A549 (cell line): Measurements from ENCODE around the gene ZNF135.

Experiments used
- BHLHE40 ChIP-seq: IDR thresholded peaks from 2 replicates; pipeline ENCODE4 v1.6.1; 2012; ENCODE audit warnings: low read depth, low read length, inconsistent platforms
- CEBPB ChIP-seq, 2 experiments: fragments of >200 bp in 1 of 2; sonication (Bioruptor Twin) in 1 of 2; formaldehyde crosslinking in 1 of 2; IDR thresholded peaks; 2 replicates each; pipeline ENCODE4 v1.6.1; 2012 to 2016
- CHD2 ChIP-seq: fragments of 150-350 bp; IDR thresholded peaks from 2 replicates; pipeline ENCODE4 v1.6.1; 2014; ENCODE audit warnings: low read length; ENCODE audit not compliant: partially characterized antibody
- E2F6 ChIP-seq: IDR thresholded peaks from 2 replicates; pipeline ENCODE4 v1.6.1; 2012; ENCODE audit warnings: low read depth, borderline replicate concordance
- EHMT2 ChIP-seq: fragments of 200-600 bp; sonication (generic); IDR thresholded peaks from 2 replicates; pipeline ENCODE4 v1.6.1; 2016; ENCODE audit warnings: antibody characterized with exemption, low read depth, mild to moderate bottlenecking, moderate library complexity
- POLR2A ChIP-seq: IDR thresholded peaks from 2 replicates; pipeline ENCODE4 v1.6.1; 2012; ENCODE audit warnings: mild to moderate bottlenecking, low read length
- RAD21 ChIP-seq, 2 experiments: fragments of >200 bp in 1 of 2; sonication (Bioruptor Twin) in 1 of 2; formaldehyde crosslinking in 1 of 2; IDR thresholded peaks in 1 of 2; conservative IDR thresholded peaks in 1 of 2; 2 replicates in 1 of 2; 3 replicates in 1 of 2; pipeline ENCODE4 v1.6.1; 2012 to 2018; ENCODE audit warnings: inconsistent platforms in 1 of 2
- REST ChIP-seq: fragments of 200-600 bp; sonication (generic); IDR thresholded peaks from 2 replicates; pipeline ENCODE4 v1.6.1; 2016; ENCODE audit warnings: antibody characterized with exemption, mild to moderate bottlenecking, moderate library complexity
- RFX5 ChIP-seq: fragments of 450-650 bp; IDR thresholded peaks from 2 replicates; pipeline ENCODE4 v1.7.1; 2014; ENCODE audit warnings: antibody characterized with exemption, mild to moderate bottlenecking, moderate library complexity
- SMC3 ChIP-seq: fragments of >200 bp; sonication (Bioruptor Twin); formaldehyde crosslinking; IDR thresholded peaks from 3 replicates; pipeline ENCODE4 v1.6.1; 2018; ENCODE audit warnings: inconsistent platforms
- ZFP36 ChIP-seq: fragments of 450-650 bp; IDR thresholded peaks from 2 replicates; pipeline ENCODE4 v1.6.1; 2014; ENCODE audit warnings: borderline replicate concordance; ENCODE audit not compliant: partially characterized antibody
- TF ChIP-seq, protein P1 (sequence below): fragments of >200 bp; sonication (Bioruptor Twin); formaldehyde crosslinking; IDR thresholded peaks from 3 replicates; pipeline ENCODE4 v1.5.1; 2016
- TF ChIP-seq, protein P2 (sequence below): fragments of 450-650 bp; IDR thresholded peaks from 2 replicates; pipeline ENCODE4 v1.6.1; 2014; ENCODE audit warnings: antibody characterized with exemption

- TF ChIP-seq, protein P1, sequence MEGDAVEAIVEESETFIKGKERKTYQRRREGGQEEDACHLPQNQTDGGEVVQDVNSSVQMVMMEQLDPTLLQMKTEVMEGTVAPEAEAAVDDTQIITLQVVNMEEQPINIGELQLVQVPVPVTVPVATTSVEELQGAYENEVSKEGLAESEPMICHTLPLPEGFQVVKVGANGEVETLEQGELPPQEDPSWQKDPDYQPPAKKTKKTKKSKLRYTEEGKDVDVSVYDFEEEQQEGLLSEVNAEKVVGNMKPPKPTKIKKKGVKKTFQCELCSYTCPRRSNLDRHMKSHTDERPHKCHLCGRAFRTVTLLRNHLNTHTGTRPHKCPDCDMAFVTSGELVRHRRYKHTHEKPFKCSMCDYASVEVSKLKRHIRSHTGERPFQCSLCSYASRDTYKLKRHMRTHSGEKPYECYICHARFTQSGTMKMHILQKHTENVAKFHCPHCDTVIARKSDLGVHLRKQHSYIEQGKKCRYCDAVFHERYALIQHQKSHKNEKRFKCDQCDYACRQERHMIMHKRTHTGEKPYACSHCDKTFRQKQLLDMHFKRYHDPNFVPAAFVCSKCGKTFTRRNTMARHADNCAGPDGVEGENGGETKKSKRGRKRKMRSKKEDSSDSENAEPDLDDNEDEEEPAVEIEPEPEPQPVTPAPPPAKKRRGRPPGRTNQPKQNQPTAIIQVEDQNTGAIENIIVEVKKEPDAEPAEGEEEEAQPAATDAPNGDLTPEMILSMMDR, result no peak
- TF ChIP-seq REST (no peak), E2F6 (no peak), POLR2A (no peak), BHLHE40 (no peak), CEBPB (IDR thresholded peaks at IDR 0.05) (no peak), RFX5 (no peak), CHD2 (no peak), RAD21 (conservative IDR thresholded peaks at IDR 0.05 in 1 of 2, IDR thresholded peaks at IDR 0.05 in 1 of 2) (no peak), SMC3 (no peak), ZFP36 (no peak), EHMT2 (no peak)
- TF ChIP-seq, protein P2, sequence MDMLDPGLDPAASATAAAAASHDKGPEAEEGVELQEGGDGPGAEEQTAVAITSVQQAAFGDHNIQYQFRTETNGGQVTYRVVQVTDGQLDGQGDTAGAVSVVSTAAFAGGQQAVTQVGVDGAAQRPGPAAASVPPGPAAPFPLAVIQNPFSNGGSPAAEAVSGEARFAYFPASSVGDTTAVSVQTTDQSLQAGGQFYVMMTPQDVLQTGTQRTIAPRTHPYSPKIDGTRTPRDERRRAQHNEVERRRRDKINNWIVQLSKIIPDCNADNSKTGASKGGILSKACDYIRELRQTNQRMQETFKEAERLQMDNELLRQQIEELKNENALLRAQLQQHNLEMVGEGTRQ, result no peak
Observed at GRCh38 chr19:58056861-58057260, 2.2 kb upstream of the ZNF135 start.
